Esophagus muscularis mucosa (tissue), 4 donors: ENCODE measurements around the gene FRMD4A.

Experiments
- EP300 ChIP-seq: sonication (generic); formaldehyde crosslinking; IDR thresholded peaks from one replicate; pipeline ENCODE4 v1.6.1; 2017; ENCODE audit warnings: antibody characterized with exemption
- POLR2A ChIP-seq: fragments of 450-650 bp; IDR thresholded peaks from one replicate; pipeline ENCODE4 v1.6.1; 2017; ENCODE audit warnings: antibody characterized with exemption, moderate library complexity, mild to moderate bottlenecking, low read depth
- TF ChIP-seq, protein P1 (sequence below), 3 experiments: fragments of 200-600 bp in 2 of 3; fragments of 450-650 bp in 1 of 3; sonication (generic) in 2 of 3; IDR thresholded peaks; one replicate each; pipeline ENCODE4 v1.5.1; 2017 to 2019; ENCODE audit warnings: antibody characterized with exemption in 3 of 3, mild to moderate bottlenecking in 2 of 3, moderate library complexity in 1 of 3

DNA sequence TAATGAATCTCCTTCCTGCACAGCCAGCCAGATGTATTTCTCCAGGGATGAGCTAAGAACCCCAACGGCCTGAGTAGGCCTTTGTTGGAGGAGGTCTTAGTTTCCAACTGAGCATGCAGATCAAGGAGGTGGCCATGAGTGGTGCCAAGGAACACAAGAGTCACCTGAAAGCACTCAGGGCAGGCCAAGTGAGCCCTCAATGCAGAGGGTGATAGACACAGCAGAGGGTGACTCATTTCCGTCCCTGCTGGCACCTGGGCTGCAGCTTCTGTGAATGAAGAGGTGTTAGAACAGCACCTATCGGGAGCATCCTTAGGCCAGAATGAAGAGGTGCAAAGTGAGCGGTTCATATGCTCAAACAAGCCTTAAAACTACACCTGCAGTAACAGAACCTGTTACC lies 211.8 kb downstream of the FRMD4A start:
- TF ChIP-seq, protein P1, sequence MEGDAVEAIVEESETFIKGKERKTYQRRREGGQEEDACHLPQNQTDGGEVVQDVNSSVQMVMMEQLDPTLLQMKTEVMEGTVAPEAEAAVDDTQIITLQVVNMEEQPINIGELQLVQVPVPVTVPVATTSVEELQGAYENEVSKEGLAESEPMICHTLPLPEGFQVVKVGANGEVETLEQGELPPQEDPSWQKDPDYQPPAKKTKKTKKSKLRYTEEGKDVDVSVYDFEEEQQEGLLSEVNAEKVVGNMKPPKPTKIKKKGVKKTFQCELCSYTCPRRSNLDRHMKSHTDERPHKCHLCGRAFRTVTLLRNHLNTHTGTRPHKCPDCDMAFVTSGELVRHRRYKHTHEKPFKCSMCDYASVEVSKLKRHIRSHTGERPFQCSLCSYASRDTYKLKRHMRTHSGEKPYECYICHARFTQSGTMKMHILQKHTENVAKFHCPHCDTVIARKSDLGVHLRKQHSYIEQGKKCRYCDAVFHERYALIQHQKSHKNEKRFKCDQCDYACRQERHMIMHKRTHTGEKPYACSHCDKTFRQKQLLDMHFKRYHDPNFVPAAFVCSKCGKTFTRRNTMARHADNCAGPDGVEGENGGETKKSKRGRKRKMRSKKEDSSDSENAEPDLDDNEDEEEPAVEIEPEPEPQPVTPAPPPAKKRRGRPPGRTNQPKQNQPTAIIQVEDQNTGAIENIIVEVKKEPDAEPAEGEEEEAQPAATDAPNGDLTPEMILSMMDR (IDR thresholded peaks at IDR 0.05): no peak
- no peak for TF ChIP-seq POLR2A
- no peak for TF ChIP-seq EP300
